Right hindlimb (tissue), 1 donor: Measurements from ENCODE around the gene PIM3.

ENCODE experiments used
- DNase-seq: peaks from one replicate; pipeline ENCODE4 v3.0.0-alpha.2; 2018

PIM3 gene

DNA sequence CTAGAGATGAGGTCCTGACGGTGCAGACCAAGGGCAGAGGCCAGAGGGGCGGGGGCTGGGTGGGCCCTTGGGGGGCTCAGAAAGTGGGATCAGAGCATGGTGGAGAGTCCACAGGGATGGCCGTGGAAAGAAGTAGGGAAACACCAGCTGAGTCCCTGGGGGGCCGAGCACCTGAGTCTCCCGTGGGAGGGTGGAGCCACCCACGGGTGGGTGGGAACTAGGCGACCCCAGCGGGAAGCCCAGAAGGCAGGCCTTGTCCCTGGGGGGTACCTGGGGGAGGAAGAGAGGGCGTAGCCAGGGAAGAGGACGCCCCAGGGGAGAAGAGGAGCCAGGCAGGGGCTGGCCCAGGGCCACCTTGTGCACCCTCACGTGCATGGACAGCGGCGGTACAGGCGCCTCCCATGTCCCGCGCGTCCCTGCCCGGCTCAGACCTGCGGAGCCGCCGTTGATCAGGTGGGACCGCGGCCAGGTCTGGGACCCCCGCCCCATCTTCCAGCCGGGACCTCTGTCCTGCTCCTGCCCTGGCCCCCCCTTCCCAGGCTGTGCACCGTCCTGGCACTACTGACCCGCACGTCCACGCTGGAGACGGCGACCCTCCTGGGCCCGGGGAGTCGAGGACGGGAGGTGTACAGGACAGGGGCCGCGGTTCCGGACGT, 31.9 kb upstream of the PIM3 start:
- DNase-seq: no peak

DNA sequence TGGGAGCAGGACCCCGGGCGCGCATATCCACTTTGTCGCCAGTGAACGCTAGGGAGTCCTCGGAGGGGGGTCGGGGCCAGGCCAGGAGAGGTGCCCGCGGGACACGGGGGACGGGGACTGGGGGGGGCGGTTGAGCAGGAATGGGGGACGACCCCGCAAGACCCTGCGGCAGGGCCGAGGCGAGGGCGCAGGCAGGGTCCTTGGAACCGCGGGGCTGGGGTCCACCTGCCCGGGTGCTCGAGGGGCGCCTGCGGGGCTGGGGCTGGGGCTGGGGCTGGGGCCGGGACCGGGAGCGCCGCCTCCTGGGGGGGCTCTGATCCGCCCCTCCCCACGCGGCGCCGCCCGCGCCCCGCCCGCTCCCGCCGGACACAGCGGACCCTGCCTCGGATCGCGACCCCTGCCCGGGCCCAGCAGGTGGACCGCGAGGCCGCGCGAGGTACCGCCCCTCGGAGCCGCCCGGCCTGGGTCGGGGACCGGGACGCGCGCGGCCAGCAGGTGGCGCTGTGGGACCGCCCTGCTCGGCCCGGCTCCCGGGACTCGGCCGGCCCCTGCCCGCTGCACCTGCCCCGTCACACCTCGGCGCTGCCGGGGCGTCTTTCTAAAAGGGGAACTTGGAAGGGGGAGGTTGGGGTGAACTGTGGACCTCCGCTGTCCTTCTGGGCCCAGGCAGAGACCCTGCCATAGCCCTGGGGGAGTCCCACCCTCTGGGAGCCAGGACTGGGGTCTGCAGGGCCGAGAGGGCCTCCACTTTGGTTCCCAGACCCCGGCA, 31.2 kb upstream of the PIM3 start:
- DNase-seq: no peak

DNA sequence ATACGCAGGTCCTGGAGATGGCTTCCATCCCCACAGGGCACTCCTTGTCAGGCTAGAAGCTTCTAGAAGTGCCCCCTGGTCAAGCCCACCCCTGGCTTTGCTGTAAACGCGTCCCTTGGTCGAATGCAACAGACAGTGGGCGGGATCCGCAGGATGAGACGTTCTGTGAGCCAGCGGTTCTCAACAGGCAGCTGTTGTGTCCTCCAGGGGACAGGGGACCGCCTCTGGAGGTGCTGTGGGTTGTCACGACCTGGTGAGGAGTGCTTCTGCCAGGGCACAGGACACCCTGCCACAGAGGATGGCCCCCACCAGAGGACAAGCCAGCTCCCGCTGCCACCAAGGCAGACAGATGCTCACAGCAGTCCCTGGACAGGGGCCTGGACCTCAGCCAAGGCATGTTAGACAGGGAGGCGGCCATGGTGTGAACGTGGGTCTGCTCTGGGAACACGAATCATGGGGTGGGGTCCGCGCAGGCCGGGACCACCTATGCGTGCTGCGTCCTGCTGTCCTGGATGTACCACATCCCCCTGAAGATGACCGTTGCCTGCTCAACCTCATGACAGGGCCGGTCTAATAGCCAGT, 30.5 kb upstream of the PIM3 start:
- DNase-seq: no peak

DNA sequence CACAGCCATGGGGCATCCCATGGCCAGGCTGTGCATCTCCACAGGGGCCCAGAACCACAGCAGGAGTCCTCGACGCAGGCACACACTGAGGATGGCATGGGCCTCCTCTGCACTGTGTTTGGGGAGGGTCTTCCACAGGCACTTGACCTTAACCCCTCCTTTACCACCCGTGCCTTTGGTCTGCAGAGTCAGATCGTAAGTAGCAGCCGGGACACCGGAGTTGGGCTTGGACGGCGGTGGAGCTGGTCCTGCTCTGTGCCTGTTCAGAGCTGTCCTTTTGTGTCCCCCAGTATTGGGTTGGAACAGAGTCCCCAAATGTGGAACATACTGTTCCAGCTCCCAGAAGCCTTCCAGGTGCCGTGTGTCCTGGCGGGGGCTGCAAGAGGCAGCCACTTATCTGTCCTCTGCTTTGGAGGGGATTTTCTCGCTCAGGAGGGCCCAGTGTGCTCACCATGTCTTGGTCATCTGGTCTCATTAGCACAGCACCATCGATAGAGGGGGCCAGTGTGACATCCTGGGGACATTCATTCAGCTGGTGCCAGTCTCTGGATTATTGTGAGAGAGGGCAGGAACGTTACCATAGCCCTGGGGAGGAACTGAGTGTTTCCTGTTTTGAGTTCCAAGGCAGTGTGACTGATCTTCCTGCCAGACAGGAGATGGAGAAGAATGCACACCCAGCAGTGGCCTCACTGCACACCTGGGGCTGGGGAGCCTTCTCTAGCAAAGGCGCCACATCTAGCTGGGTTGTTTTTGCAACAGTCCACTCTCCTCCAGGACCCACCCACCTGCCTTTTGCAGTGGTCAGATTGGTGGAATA, 29.8 kb upstream of the PIM3 start:
- DNase-seq: no peak

DNA sequence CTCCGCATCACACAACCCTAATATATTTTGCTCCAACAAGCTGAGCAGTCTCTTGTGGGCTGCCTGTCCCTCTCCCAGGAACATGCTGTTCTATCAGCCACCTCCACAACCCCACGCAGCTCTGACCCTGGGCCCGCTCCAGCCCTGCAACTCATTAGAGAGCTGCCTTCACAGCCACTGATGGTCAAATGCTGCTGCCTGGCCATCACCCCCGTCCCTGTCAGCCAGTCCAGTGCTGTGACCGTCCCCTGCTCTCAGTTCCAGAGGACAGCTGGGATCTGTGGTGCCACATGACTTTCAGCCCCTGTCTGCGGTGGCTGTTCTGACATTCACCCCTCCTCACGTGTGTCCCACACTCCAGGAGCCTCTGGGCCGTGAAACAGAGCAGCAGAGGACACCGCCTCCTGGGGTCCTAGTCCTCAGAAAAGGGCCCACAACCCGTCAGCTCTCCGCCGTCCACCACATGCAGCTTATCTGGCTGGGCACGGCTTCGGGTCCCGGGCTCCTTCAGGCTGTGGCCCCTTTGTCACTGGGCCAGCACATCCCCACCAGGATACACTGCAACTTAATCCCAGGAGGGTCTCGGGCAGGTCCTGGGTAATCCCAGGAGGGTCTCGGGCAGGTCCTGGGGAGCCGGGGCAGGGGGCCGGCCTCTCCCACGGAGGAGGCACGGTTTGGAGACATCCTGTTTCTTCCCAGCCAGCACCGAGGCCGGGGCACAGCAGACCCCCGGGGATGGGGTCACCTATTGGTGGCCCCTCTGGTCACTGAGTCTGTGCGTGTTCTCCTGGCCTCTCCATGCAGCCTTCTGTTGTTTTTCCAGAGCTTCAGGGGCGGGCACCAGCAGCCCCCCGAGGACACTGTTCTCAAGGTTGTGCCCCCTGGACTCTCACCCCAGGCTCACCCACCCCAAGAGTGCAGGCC, 27.1 kb upstream of the PIM3 start:
- no peak for DNase-seq

DNA sequence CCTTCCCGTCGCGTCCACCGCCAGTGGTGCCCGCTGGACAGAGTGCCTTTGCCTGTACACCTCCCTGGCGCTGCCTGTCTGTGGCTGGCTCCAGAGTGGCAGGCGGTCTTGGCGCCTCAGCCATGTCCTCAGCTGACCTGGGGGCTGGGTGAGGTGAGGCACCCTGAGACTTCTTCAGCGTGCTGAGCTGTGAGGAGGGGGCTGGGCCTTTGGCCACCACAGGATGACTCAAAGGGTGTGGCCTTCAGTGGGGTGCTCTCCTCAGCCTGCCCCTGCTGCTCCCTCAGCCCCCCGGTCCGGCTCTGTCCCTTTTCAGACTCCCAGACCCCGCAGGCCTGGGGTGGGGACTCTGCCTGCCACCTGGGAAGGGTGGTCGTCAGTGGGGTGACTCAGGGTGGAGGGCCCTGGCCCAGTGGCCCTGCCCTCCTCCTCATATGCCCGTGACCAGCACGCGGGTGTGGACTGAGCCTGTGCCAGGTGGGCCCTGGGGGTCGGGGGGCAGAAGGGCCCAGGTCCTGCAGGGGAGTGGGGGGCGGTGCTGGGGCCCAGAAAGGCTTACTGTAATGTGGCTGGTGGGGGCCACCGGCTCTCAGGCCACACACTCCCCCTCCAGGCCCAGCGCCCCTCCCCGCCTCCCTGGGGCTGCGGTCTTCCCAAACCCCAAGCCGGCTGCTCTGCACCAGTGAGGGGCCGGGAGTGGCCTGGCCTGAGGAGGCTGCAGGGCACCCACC, 26.2 kb upstream of the PIM3 start:
- no peak for DNase-seq

DNA sequence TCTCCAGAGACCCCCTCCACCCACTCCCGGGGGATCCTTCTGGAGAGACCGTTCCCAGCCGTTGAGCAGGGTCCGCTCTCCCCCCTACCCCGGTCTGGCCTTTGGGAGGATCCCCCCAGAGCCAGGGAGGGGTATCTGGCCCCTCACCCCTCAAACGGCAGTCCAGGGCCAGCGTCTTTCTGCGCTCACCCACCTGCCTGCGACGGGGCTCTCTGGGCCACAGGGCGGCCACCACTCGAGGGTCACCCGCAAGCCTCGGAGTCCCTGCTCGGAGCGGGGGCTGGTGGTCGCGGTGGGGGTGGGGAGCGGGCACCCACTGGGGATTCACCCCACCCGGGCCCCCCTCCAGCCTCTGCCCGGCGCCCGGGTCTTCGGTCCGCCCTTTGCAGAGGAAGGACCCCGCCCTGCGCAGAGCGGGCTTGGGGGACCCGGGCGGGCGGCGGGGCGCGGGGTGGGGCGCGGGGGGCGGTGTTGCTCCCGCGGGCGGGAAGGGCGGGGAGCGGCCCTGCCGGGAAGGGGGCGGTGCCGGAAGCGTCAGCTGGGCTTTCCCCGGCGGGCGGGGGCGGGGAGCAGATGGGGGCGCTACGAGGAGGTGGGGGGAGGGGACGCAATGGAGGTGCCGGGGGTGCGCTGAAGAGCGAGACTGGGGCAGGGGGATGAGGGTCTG, 25.5 kb upstream of the PIM3 start:
- DNase-seq: peak; percentile 77

DNA sequence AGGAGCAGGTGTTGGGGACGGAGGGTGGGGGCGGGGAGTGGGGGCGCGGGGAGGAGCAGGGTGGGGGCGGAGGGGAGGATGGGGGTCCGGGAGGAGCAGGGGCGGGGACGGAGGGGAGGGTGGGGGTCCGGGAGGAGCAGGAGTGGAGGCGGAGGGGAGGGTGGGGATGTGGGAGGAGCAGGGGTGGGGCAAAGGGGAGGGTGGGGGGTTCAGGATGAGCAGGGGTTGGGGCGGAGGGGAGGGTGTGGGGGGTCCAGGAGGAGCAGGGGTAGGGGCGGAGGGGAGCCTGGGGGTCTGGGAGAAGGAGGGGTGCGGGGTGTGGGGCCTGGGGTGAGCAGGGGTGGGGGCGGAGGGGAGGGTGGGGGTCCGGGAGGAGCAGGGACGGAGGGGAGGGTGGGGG, 25.0 kb upstream of the PIM3 start:
- no peak for DNase-seq

DNA sequence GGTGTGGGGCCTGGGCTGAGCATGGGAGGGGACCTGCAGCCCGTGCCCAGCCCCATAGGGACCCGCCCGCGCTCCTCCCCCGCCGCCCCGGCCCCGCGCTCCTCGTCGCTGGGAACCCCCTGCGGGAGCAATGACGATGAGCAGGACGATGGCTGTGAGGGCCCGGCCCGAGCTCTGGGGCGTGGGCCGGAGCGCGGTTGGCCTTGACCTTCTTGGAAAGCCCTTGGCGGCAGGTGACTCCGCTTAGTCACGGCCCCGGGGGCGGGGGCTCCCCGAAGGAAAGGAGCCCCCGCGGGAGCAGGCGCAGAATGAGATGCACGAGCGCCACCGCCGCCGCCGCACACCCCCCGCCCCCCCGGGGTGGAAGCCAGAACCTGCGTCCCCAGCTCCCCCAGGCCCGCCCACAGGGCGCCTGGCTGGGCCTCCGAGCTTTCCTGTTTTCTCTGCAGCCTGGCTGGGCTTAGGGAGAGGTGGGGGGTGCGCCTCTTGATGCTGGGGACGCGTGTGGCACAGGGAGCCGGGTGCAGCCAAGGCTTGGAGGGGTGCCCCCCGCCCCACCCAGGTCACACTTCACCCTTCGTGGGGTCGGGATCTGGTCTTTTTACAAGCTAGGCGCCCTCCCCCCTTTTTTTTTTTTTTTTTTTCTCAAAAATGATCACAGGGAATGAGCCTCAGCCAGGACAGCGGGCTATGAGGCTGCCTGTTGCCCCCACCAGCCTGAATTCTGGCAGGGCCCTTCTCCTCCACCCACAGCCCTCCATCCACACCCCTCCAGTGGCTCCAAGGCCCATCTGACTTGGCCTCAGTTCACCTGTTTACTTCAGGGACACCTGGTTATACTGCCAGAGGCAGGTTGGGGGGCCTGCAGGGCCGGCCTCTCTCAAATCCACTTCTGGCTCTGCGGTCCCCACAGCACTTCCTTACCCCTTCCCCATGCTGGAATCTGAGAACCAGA, 24.3 kb upstream of the PIM3 start:
- DNase-seq: peak; percentile 80

DNA sequence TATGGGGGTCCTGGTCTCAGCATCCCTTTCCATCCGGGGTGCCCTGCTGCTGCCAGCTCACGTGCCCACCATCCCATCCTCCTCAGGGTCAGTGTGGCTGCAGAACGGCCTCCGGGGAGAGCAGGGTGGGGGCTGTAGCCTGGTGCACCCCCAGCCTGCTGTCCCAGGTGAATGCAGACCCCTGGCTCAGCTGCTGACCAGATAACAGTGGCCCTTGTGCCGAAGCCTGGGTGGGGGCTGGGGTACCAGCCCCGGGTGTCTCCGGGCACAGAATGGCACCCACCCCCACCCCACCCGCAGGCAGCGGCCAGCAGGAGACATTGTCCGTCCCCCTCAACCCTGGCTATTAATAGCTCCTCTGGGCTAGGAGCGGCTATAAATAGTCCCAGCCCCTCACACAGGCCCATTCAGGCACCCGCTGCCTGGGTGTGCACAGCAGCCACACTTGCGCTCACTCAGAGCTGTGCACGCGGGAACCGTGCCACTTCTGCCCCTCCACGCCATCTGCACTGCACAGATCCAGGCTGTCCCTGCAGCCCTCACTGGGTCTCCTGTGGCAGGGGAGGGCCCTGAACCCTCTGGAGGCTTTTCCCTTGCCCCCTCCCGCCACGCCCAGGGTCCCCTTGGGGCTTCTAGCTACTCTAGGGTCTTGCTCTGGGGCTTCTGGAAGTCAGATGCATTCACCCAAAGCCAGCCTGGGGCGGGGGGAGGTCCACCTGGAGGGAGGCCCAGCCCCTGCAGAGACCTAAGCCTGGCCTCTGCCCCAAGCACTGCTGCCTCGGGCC, 23.4 kb upstream of the PIM3 start:
- no peak for DNase-seq

DNA sequence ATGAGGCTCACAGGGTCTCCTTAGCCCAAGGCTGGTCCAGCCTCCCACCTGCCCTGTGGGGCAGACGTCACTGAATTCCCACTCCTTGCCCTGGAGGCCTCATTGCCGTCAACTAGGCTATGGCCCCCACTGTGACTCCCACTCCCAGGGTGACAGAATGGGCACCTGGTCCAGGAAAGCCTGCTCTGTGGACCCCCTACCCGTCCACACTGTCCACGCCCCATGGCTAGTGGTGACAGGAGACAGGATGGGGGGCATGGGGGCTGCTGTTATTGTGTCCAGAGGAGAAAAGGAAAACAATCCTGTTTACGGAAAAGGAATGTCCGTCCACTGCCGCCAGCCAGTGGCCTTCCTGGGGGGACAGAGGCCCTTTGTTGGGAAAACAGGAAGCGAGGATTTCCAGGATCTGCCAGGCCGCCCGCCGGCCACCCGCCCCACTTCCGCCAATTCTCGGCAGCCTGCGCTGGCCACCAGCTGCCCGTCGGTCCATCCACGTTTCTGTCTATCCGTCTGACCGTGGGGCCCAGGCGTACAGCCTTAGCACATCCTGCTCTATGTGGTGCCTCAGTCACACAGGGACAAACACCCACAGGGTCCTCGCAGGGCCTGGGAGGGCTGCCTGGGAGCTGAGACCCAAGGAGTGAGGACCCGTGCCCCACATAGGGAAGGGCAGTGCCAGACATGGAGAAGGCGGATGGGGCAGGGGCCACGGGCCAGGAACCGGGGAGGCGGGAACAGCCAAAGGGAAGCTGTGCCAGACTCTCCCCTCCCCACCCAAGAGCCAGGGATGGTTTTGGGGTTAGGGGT, 22.6 kb upstream of the PIM3 start:
- no peak for DNase-seq

DNA sequence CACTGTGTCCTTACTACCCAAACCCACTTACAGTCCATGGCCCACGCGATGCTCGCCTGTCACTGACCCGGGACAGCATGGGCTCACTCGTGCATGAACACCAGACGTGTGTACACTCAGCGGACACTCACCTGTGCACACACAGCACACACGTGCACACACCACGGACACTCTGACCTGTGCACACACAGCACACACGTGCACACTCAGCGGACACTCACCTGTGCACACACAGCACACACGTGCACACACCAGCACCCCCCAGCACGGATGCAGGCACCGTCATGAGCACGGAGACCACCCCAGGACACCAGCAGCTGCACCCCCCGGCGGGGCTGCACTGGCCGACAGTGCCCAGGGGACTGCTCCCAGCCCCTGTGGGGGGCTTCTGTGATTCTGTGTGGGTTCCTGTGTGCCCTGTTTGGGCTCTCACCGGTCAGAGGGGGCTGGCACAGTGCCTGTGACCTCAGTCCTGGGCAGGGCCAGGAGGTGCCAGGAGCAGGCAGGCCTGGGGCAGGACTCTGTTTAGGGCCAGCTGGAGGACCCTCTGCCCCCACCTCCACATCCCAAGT, 21.9 kb upstream of the PIM3 start:
- DNase-seq: no peak

DNA sequence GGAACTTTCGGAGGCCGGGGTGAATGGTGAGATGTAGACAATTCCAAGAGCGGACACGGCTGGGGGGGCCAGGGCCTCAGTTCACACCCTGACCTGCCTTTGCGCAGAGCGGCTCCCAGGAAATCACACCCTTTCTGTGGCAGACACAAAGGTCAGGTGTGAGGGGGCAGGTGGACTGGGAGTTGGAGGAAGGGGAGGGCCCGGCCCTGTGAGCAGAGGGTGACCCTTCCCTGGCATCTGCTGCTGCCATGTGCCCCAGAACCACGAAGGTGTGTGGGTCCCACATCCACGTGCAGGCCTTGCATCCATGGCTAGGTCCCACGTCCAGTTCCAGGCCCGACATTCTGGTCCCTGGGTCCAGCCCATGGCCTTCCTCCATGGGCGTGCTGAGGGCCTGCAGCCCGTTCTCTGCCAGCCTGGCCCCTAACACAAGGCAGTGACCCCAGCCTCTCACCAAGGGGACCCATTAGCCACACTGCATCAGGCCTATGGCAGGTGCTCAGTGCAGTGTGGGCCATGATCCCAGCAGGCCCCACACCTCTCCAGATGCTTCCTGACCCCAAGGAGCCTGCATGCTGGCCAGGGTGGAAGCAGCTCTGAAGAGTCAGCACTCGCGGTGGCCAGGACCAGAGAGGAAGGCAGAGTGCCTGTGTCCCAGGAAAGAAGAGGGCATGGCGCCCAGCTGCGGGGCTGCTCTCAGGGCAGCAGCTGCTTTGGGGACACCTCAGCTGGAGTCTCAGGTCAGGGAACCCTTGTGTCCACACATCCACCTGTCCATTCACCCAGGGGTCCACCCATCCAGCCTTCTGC, 18.9 kb upstream of the PIM3 start:
- no peak for DNase-seq

DNA sequence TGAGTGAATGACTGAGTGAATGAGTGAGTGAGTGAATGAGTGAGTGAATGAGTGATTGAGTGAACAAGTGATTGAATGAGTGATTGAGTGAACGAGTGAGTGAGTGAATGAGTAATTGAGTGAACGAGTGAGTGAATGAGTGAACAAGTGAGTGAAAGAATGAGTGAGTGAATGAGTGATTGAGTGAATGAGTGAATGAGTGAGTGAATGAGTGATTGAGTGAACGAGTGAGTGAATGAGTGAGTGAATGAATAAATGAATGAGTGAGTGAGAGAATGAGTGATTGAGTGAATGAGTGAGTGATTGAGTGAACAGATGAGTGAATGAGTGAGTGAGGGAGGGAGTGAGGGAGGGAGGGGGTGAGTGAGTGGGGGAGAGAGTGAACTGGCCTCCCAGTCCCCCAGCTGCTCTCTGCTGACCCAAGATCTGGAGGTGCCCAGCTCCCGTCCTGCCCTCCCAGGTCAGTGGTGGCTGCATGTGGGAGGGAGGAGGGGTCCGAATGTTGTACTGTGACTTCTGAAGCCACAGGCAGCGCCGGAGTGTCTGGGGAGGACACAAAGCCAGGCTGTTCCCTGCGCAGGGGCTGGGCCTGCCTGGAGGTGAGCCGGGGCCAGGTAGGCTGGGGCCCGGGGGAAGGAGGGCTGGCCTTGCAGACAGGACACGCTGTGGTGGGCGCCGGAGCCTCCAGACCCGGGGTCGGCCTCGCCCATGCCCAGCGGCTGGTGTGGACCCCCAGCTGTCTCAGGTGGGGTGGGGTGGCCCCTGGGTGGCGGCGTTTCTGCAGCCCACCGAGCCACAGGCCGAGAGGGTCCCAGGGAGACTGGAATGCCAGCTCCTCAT, 17.8 kb upstream of the PIM3 start:
- DNase-seq: no peak

DNA sequence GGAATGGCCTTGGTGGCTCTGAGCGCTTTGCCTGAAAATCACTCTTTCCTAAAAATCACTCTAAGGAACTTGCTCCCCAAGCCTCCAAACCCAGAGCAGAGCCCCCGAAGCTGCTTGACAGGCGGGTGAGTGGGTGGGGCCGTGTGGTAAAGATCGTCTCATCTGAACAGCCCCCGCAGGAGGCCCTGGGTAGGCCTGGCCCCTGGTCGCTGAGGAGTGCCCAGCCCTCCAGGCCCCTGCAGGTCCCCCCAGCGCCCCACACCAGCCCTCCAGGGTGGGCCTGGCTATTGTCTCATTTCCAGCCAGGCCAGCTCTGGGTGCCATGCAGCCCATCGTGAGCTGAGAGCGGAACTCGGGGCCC, 17.2 kb upstream of the PIM3 start:
- DNase-seq: no peak
